Middle frontal gyrus (tissue), 1 donor: Measurements from ENCODE around the gene SORCS2.

Source experiments
- DNase-seq: peaks from one replicate; pipeline ENCODE4 v3.0.0-alpha.2; 2015; ENCODE audit warnings: low spot score; ENCODE audit errors: extremely low spot score

The SORCS2 gene

GRCh38 chr4:7403001-7403400 is 210.7 kb downstream of the SORCS2 start:
- DNase-seq = no peak

GRCh38 chr4:7408166-7408565 is 215.8 kb downstream of the SORCS2 start:
- no peak for DNase-seq

GRCh38 chr4:7410446-7410845 is 218.1 kb downstream of the SORCS2 start:
- no peak for DNase-seq

- no peak for DNase-seq
Measured at GRCh38 chr4:7411491-7411890, 219.2 kb downstream of the SORCS2 start.

- no peak for DNase-seq
Measured at GRCh38 chr4:7411896-7412553, 219.7 kb downstream of the SORCS2 start.

- no peak for DNase-seq
Measured at GRCh38 chr4:7412554-7412912, 220.2 kb downstream of the SORCS2 start.

GRCh38 chr4:7414046-7414445 is 221.7 kb downstream of the SORCS2 start:
- DNase-seq = no peak

- no peak for DNase-seq
Measured at GRCh38 chr4:7414736-7415510, 222.6 kb downstream of the SORCS2 start.

- no peak for DNase-seq
Measured at GRCh38 chr4:7415927-7416686, 223.8 kb downstream of the SORCS2 start.

- no peak for DNase-seq
Measured at GRCh38 chr4:7416745-7417432, 224.6 kb downstream of the SORCS2 start.

- DNase-seq = no peak
Measured at GRCh38 chr4:7417639-7418038, 225.3 kb downstream of the SORCS2 start.

GRCh38 chr4:7418131-7418943 is 226.0 kb downstream of the SORCS2 start:
- no peak for DNase-seq

- DNase-seq = no peak
Measured at GRCh38 chr4:7419961-7420660, 227.8 kb downstream of the SORCS2 start.

- no peak for DNase-seq
Measured at GRCh38 chr4:7420661-7421040, 228.3 kb downstream of the SORCS2 start.

GRCh38 chr4:7421356-7422150 is 229.2 kb downstream of the SORCS2 start:
- no peak for DNase-seq

GRCh38 chr4:7422151-7422897 is 230.0 kb downstream of the SORCS2 start:
- no peak for DNase-seq

GRCh38 chr4:7422898-7423180 is 230.5 kb downstream of the SORCS2 start:
- no peak for DNase-seq

GRCh38 chr4:7423391-7423790 is 231.1 kb downstream of the SORCS2 start:
- DNase-seq = no peak
